Posterior cingulate gyrus (tissue), 11 donors: ENCODE measurements around the gene TDRKH.
"Not testable (repeated sequence)": the region's sequence is repeated elsewhere in the genome, so short reads cannot be mapped to it uniquely, and the experiment has no call there.

ENCODE experiments used
- DNase-seq, 10 donors: peaks; one replicate each; pipeline versions ENCODE4 v3.0.0 to v3.0.0-alpha.2; 2020 to 2021; ENCODE audit warnings: mixed read lengths in 3 of 10
- intact Hi-C: fragments of 100-400 bp; cut with DNase I; formaldehyde crosslinking; loops from one replicate; pipeline ENCODE4 v1.15.1; 2023

Gene TDRKH

GRCh38 chr1:151806170-151806569, 15.9 kb upstream of the TDRKH start:
- intact Hi-C loops, result no loop called here
- DNase-seq, result peak in 1 of 10 donors; percentile 49

DNA sequence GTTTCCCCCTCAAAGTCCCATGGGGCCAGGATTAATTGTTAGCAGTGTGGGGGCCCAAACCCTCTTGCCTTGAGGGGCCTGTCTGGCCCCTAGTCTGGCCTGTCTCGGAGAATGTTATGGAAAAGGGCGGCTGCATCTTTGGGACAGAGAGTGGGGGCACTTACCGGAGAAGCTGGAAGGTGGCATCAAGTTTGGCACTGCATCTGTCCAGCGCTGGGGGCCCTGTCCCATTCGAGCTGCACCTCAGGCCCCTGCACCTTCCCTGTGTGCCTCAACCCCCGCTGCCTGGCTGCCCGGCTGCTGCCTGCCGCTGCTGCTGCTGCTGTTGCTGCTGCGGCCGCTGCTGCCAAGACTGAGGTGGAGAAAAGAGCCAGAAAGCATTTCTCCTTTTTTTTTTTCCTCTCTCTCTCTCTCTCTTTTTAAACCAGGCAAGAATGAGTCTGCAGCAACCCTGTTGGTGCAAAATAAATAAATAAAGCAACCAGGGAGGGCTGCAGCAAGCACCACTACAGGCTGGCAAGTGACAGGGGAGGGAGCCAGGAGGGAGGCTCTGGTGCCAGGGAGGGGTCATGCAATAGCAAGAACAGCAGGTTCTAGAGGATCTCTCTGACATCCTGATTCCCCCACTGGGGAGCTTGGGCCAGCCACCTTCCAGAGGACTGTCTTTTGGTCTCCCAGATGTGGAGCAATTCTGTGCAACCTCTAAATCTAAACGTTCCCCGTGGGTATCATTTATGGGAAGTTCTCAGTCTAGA, 14.9 kb upstream of the TDRKH start, which contains the start of gene LINGO4:
Gene LINGO4 (minus strand): TSS at position 354 of the 755 bp plus-strand sequence. CDS start 2,715 bp downstream, outside the sequence.
- DNase-seq, result peak in 1 of 10 donors; percentile 74
- intact Hi-C loops, result no loop called here

- DNase-seq, result no peak
- intact Hi-C loops, result no loop called here
Measured at GRCh38 chr1:151803915-151804314, 13.6 kb upstream of the TDRKH start.

DNA sequence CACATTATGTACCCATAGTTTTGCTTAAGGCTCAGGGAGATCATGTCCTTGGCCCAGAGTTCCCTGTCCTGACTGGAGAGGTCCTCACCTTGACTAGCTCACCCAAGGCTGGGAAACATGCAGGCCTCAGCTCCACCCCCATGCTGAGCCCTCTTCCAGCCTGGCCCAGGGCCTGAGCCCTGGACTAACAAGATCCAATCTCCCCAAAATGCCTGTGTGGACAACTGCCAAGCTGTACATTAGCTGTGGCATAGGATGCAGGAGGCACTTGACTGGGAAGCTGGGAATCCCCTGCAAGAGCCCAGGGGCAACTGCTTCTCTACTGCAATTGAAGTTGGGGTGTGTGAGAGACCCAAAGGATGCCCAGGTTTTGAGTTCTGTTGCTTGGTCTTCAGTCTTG, 12.9 kb upstream of the TDRKH start:
- no peak for DNase-seq
- intact Hi-C loops, result no loop called here

DNA sequence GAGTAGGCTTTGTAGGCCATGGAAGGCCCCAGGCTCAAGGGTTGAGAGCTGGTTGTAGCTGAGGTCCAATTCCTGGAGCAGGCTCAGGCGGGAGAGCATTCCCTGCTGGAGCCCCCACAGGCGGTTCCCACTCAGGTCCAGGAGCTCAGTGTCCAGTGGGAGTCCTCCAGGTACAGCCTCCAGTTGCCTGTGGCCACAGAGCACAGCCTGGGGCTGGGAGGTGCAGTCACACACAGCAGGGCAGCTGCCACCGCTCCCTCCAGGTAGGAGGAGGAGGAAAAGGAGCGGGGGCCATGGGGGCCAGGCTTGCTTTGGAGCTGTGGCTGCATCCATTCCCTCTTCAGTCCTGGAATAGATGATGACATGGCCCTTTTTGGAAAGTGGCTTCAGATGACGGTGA, 12.1 kb upstream of the TDRKH start:
- DNase-seq, result no peak
- intact Hi-C loops, result no loop called here

DNA sequence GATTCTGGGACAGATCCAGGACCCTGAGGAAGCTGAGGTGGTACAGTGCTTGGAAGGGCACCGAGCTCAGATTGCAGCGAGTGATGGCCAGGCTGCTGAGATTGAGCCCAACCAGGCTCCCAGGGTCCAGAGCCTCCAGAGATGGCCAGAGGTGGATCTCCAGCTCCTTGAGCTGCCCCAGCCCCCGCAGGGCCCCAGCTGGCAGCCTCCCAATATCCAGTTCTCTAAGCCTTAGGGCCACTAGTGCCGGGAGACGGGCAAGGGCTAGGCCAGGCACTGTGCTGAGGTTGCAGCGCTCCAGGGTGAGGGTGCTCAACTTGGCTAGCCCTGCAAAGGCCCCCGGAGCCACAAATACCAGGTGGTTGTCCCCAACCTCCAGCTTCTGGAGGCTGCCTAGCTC, 11.5 kb upstream of the TDRKH start:
- intact Hi-C loops, result no loop called here
- DNase-seq, result no peak

DNA sequence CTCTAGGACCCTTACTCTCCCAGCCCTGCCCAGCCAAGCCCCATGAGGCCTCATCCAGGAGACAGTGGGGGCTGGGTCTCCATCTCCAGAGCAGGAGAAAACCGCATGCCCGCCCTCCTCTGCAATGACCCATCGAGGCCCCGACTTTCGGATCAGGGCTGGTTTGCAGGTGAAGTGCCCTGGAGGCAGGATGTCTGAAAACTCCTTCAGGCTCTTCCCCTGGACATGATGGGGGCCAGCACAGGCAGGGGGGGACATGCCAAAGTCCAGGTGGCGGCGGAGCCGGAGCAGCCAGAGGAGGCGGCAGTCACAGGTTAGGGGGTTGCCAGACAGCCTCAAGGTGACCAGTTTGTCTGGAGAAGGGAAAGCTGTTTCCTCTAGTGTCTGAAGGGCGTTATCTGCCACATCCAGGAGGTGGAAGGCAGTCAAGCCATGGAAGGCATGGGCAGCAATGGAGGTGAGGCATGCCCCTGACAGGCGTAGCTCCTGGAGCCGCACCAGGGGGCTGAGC, 11.1 kb upstream of the TDRKH start:
- intact Hi-C loops, result no loop called here
- DNase-seq, result no peak

DNA sequence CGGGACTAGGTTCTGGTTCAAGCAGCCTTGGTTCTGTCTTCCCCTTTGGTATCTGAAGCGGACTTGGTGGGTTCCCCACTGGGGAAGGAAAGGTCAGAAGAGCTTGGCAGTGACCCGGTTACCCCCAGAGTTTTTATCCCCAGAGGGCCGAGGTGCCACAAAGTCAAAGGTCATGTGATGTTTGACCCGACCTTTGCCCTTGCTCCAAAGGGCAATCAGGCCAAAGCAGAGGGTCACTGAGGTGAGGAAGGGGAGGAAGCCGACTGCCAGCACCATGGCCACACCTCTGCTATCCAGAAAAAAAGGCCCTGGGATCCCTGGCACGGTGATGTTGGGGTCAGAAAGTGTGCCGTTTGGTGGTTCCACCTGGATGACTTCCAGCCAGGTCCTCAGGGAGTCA, 10.5 kb upstream of the TDRKH start:
- no peak for DNase-seq
- intact Hi-C loops, result no loop called here

GRCh38 chr1:151799179-151800022, 9.1 kb upstream of the TDRKH start:
- intact Hi-C loops, result no loop called here
- peak in 2 of 10 donors; percentile 10 to 90 for DNase-seq

GRCh38 chr1:151798571-151798970, 8.3 kb upstream of the TDRKH start:
- intact Hi-C loops, result no loop called here
- no peak for DNase-seq

DNA sequence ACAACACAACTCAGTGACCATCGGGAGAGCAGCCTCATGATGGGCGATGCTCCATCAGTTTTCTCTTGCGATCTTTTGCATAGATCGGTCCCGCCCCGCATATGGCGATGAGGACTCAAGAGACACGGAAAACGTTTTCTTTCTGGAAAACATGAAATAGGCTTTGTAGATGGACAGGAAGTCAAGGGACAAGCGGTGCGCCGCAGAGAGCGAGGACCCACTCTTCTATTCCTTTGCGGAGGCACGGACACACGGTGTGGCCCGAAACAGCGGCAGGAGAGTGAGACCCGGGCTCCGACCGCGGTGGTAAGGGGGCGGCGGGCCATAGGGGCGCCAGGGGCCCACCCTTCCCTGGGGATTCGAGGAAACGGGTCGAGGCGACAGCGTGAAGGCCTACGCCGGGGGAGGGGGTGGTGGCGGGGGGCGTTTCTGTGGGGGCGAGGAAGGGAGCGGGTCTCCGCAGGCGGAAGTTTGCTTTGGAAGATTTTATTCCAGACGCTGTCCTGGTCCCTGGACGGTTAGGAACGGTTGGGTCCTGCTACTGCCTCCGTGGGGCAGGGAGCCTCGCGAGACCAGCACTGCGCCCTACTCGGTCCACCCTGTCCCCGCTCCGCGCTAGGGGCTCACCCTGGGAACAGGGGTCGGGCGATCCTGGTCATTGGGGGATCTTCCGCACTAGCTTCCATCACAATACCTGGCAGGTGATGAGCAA, 796 bp upstream of the TDRKH start:
- DNase-seq, result peak in 1 of 10 donors; percentile 20
- intact Hi-C loops, result loop anchor here (1.0 to 2.0 kb wide), 2 partner anchors 28 to 48 kb away; partner anchors contain the start of genes C2CD4D and MRPL9

DNA sequence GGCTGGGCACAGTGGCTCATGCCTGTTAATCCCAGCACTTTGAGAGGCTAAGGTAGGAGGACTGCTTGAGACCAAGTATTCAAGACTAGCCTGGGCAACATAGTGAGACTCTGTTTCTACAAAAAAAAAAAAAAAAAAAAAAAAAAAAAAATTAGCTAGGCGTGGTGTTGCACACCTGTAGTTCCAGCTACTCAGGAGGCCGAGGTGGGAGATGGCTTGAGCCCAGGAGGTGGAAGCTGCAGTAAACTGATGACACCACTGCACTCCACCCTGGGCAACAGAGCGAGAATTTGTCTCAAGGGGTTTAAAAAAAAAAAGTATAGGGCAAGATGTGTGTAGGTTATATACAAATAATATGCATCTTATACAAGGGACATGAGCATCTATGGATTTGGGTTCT, 2.6 kb downstream of the TDRKH start:
- intact Hi-C loops, result no loop called here
- no peak for DNase-seq

- DNase-seq, result no peak
- intact Hi-C loops, result no loop called here
Measured at GRCh38 chr1:151783796-151784195, 6.5 kb downstream of the TDRKH start.

- no peak for DNase-seq
- intact Hi-C loops, result no loop called here
Measured at GRCh38 chr1:151782741-151783140, 7.6 kb downstream of the TDRKH start.

DNA sequence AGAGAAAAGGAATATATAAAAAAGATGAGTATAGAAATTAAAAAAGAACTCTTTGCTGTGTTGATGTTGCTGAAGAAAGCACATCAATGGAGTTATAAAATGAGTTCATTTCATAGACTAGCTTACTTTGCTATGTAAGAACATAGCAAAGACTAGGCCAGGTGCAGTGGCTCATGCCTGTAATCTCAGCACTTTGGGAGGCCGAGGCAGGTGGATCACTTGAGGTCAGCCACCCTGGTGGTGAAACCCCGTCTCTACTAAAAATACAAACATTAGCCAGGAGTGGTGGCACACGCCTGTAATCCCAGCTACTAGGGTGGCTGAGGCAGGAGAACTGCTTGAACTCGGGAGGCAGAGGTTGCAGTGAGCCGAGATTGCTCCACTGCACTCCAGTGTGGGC, 8.3 kb downstream of the TDRKH start:
- intact Hi-C loops, DNase-seq: not testable (repeated sequence)

GRCh38 chr1:151780736-151781135, 9.6 kb downstream of the TDRKH start:
- intact Hi-C loops, DNase-seq: not testable (repeated sequence)

DNA sequence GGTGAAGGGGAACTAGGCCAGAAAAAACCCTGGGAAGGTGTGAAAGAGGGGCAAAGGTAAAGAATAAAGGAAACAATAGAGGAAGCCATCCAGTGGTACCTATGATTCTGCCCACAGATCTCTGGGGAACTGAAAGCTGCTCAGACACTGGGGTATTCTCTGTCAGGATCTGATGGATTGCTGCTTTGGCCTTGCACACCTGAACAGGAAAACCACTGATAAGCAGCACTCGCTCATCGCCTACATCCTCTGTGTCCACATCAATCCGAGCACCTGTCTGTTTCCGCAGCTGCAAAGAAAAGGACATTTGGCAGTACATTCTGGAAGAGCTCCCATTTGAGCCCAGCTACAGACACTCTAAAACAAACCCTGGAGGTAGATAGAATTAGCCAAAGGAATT, 10.4 kb downstream of the TDRKH start:
- intact Hi-C loops, result no loop called here
- DNase-seq, result peak in 1 of 10 donors; percentile 13

DNA sequence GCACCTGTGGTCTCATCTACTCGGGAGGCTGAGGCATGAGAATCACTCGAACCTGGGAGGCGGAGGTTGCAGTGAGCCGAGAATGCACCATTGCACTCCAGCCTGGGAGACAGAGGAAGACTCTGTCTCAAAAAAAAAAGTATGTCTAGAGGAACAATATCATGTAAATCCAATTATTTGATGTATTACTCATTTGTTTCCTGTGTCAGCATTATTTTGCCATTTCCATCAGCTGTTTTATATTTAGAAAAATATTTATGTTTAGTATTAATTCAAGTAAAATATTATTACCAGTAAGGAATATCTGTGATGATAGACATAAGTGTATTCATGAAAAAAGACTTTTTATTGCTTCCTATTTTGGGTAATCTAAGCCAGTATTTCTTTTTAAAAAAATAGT, 13.0 kb downstream of the TDRKH start:
- no peak for DNase-seq
- intact Hi-C loops, result no loop called here

- DNase-seq, result no peak
- intact Hi-C loops, result no loop called here
Measured at GRCh38 chr1:151776665-151777062, 13.6 kb downstream of the TDRKH start.

- DNase-seq, result no peak
- intact Hi-C loops, result no loop called here
Measured at GRCh38 chr1:151775894-151776664, 14.2 kb downstream of the TDRKH start.
